DOHH2 (cell line): ENCODE results near the gene FSHR.

Source experiments
- H3F3A ChIP-seq: fragments of 200-600 bp; sonication (generic), shearing (Covaris generic); 2 replicates; pipeline ENCODE4 v1.6.0; 2016; ENCODE audit warnings: antibody characterized with exemption, mild to moderate bottlenecking; ENCODE audit not compliant: control insufficient read depth, insufficient read depth
- H3K27ac ChIP-seq: fragments of 200-600 bp; sonication (generic); 2 replicates; pipeline ENCODE4 v1.5.1; 2014; ENCODE audit warnings: low read depth, mild to moderate bottlenecking, low read length, moderate library complexity
- H3K27me3 ChIP-seq: fragments of 200-600 bp; sonication (generic); 2 replicates; pipeline ENCODE4 v1.6.1; 2014; ENCODE audit warnings: mild to moderate bottlenecking, low read length, mixed read lengths; ENCODE audit not compliant: control insufficient read depth
- H3K36me3 ChIP-seq: fragments of 200-600 bp; sonication (generic); 2 replicates; pipeline ENCODE4 v1.6.1; 2014; ENCODE audit warnings: mild to moderate bottlenecking, low read length, moderate library complexity, mixed read lengths; ENCODE audit not compliant: control insufficient read depth
- H3K4me1 ChIP-seq: fragments of 200-600 bp; sonication (generic); 2 replicates; pipeline ENCODE4 v1.6.1; 2014; ENCODE audit warnings: mild to moderate bottlenecking, low read length, mixed read lengths; ENCODE audit not compliant: control insufficient read depth
- H3K4me2 ChIP-seq: fragments of 200-600 bp; sonication (generic); 2 replicates; pipeline ENCODE4 v1.6.0; 2014; ENCODE audit warnings: mild to moderate bottlenecking, low read length, moderate library complexity
- H3K4me3 ChIP-seq: fragments of 200-600 bp; sonication (generic); 2 replicates; pipeline ENCODE4 v1.5.1; 2014; ENCODE audit warnings: mild to moderate bottlenecking, low read length, mixed read lengths
- H3K79me2 ChIP-seq: fragments of 200-600 bp; sonication (generic); 2 replicates; pipeline ENCODE4 v1.6.1; 2014; ENCODE audit warnings: mild to moderate bottlenecking, low read length, mixed read lengths; ENCODE audit not compliant: control insufficient read depth
- H3K9me2 ChIP-seq: fragments of 200-600 bp; sonication (generic); replicated peaks from 2 replicates; pipeline ENCODE4 v1.6.1; 2014; ENCODE audit warnings: mild to moderate bottlenecking, low read length, mixed read lengths; ENCODE audit not compliant: control insufficient read depth
- H3K9me3 ChIP-seq: fragments of 200-600 bp; sonication (generic); 2 replicates; pipeline ENCODE4 v1.6.1; 2014; ENCODE audit warnings: antibody characterized with exemption, low read length, mixed read lengths; ENCODE audit not compliant: control insufficient read depth, insufficient read depth
- H4K20me1 ChIP-seq: fragments of 200-600 bp; sonication (generic); 2 replicates; pipeline ENCODE4 v1.6.0; 2014; ENCODE audit warnings: low read depth, mild to moderate bottlenecking, antibody characterized with exemption, low read length, moderate library complexity; ENCODE audit not compliant: control insufficient read depth, insufficient read depth
- EZH2phosphoT487 ChIP-seq: fragments of 200-600 bp; sonication (generic); IDR thresholded peaks from 2 replicates; pipeline ENCODE4 v1.6.1; 2017; ENCODE audit warnings: borderline replicate concordance, mild to moderate bottlenecking, antibody characterized with exemption, low read length, moderate library complexity, mixed read lengths
- TF ChIP-seq, protein P1 (sequence below): fragments of 200-600 bp; sonication (generic); IDR thresholded peaks from one replicate; pipeline ENCODE4 v1.5.1; 2014; ENCODE audit warnings: antibody characterized with exemption, mild to moderate bottlenecking, low read depth, low read length; ENCODE audit not compliant: poor library complexity, severe bottlenecking

FSHR gene

DNA sequence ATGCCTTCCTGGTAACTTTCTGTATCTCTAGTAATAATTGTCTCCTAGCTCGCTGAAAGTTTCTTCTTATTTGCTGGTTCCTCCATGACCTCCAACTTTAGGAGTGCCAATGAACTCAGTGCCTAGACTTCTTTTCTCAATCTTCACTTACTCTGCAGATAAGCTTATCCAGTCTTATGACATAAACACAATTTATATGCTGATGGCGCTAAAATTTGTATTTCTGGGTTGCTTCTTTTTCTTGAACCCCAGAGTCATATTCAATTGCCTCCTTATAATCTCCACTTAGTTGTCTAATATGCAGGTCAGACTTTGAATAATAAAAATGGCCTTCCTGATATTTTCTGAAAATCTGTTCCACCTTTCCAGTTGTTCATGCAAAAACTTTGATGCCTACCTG, 182.5 kb downstream of the FSHR start:
- H4K20me1 ChIP-seq, result no peaks in the 10 kb centered on the region
- H3F3A ChIP-seq, result no peaks in the 10 kb centered on the region
- H3K36me3 ChIP-seq, result no peaks in the 10 kb centered on the region
- no peaks in the 10 kb centered on the region for H3K79me2 ChIP-seq
- H3K4me3 ChIP-seq, result no peak overlapping the region
- H3K4me1 ChIP-seq, result no peaks in the 10 kb centered on the region
- no peaks in the 10 kb centered on the region for H3K9me3 ChIP-seq
- H3K4me2 ChIP-seq, result no peak overlapping the region
- H3K27ac ChIP-seq, result no peak overlapping the region
- H3K27me3 ChIP-seq, result no peaks in the 10 kb centered on the region
- no peaks in the 10 kb centered on the region for H3K9me2 ChIP-seq
- TF ChIP-seq, protein P1, sequence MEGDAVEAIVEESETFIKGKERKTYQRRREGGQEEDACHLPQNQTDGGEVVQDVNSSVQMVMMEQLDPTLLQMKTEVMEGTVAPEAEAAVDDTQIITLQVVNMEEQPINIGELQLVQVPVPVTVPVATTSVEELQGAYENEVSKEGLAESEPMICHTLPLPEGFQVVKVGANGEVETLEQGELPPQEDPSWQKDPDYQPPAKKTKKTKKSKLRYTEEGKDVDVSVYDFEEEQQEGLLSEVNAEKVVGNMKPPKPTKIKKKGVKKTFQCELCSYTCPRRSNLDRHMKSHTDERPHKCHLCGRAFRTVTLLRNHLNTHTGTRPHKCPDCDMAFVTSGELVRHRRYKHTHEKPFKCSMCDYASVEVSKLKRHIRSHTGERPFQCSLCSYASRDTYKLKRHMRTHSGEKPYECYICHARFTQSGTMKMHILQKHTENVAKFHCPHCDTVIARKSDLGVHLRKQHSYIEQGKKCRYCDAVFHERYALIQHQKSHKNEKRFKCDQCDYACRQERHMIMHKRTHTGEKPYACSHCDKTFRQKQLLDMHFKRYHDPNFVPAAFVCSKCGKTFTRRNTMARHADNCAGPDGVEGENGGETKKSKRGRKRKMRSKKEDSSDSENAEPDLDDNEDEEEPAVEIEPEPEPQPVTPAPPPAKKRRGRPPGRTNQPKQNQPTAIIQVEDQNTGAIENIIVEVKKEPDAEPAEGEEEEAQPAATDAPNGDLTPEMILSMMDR, result no peak
- TF ChIP-seq EZH2phosphoT487, result no peak

DNA sequence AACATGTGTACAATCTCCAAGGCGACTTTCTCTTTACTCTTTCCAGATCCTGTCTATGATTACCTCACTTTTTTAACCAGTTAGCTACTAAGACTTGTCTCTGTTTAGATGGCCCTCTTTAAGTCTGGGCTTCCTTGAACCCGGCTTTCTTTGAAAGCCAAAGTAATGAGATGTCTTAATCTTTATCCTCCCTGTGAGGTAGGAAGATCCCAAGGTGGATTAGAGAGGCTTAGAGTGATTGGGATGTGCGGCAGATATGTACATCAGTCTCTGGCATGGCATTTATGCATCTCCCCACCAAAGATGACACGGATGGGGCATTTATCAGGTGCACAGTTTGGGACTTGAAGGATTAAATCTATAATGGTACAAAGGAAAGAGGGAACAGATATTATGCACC, 186.3 kb downstream of the FSHR start:
- H3F3A ChIP-seq, result no peaks in the 10 kb centered on the region
- no peaks in the 10 kb centered on the region for H3K79me2 ChIP-seq
- no peaks in the 10 kb centered on the region for H3K9me2 ChIP-seq
- H3K9me3 ChIP-seq, result no peaks in the 10 kb centered on the region
- H4K20me1 ChIP-seq, result no peaks in the 10 kb centered on the region
- no peaks in the 10 kb centered on the region for H3K36me3 ChIP-seq
- no peaks in the 10 kb centered on the region for H3K4me1 ChIP-seq
- TF ChIP-seq EZH2phosphoT487, result no peak
- TF ChIP-seq, protein P1, result no peak
- no peak overlapping the region for H3K27ac ChIP-seq
- H3K27me3 ChIP-seq, result no peaks in the 10 kb centered on the region
- no peak overlapping the region for H3K4me3 ChIP-seq
- H3K4me2 ChIP-seq, result no peak overlapping the region

DNA sequence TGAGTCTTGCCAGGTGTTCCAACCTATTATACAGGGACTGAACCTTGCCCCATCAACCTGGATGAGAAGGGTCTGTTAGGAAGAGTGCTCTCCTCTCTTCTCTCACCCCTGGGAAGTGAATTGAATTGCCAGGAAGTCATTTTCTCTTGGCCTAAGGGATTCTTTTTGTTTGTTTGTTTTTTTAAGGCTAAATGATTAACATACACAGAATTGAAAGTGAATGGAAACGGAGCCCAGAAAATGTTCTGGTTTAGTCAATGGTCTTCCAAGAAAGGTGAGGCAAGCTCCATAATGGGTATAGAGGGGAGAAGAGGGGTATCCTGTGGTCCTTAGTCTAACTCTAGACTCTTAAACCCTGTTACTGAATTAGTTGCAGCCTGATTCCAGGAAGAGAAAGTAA, 189.1 kb downstream of the FSHR start:
- Histone ChIP-seq H3K4me3 (no peak overlapping the region), H3K4me2 (no peak overlapping the region), H3K36me3 (no peaks in the 10 kb centered on the region), H3K9me3 (no peaks in the 10 kb centered on the region), H3K4me1 (no peaks in the 10 kb centered on the region), H4K20me1 (no peaks in the 10 kb centered on the region), H3K79me2 (no peaks in the 10 kb centered on the region), H3F3A (no peaks in the 10 kb centered on the region), H3K27me3 (no peaks in the 10 kb centered on the region), H3K9me2 (no peaks in the 10 kb centered on the region), H3K27ac (no peak overlapping the region)
- TF ChIP-seq, protein P1, result no peak
- TF ChIP-seq EZH2phosphoT487, result no peak

DNA sequence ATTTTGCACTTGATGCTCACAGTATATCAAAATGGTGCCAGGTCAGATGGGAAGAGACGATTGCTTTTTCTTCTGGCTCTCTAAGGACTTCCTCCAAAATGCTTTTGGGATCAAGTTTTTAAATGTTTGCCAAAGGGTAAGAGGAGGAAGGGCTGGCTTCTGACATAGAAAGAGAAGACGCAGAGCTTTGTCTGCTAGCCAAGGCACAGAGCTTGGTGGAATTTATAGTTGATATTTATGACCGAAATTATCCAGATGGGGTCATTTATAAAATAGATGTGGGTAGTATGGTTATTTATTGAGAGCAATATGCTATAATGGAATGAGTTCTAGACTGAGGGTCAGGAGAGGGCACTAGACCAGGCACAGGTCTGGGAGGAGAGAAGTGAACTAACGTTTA, 193.3 kb downstream of the FSHR start:
- no peaks in the 10 kb centered on the region for H3K79me2 ChIP-seq

More for the DNA sequence above, 193.3 kb downstream of the FSHR start:
- H4K20me1 ChIP-seq, result no peaks in the 10 kb centered on the region
- no peaks in the 10 kb centered on the region for H3K27me3 ChIP-seq
- H3K9me2 ChIP-seq, result no peaks in the 10 kb centered on the region
- no peaks in the 10 kb centered on the region for H3K4me1 ChIP-seq
- no peaks in the 10 kb centered on the region for H3K9me3 ChIP-seq
- no peak overlapping the region for H3K4me2 ChIP-seq
- H3K36me3 ChIP-seq, result no peaks in the 10 kb centered on the region
- H3K27ac ChIP-seq, result no peak overlapping the region
- no peak overlapping the region for H3K4me3 ChIP-seq
- TF ChIP-seq, protein P1, result no peak
- no peak for TF ChIP-seq EZH2phosphoT487
- H3F3A ChIP-seq, result no peaks in the 10 kb centered on the region
